IMR-90 (cell line): ENCODE measurements around the gene LRCH3. TPM values are rescaled to one million over a fixed set of nuclear protein-coding genes. Genes with fewer than 3 reads are reported as not detected.

Source experiments
- ATAC-seq: fragments of 200-7000 bp; cut with Tn5 transposase; 2 replicates; pipeline ENCODE4 v1.9.1; 2020; ENCODE audit warnings: low read depth, mild to moderate bottlenecking, moderate library complexity
- BruUV-seq: library from RNA; stranded (reverse); fragments of 400-500 nt; replicated peaks from 2 replicates; lab custom pipeline; 2021; lab: Mats Ljungman, UMichigan
- CTCF ChIA-PET: fragments of 300-600 bp; formaldehyde crosslinking; extraction: SDS; loops from one replicate; lab custom pipeline; 2021; ENCODE audit warnings: antibody characterized with exemption; lab: Yijun Ruan, JAX
- POLR2A ChIA-PET: fragments of 300-600 bp; sonication (Branson Sonifier 250); formaldehyde crosslinking; loops from one replicate; lab custom pipeline; 2022; ENCODE audit warnings: antibody characterized with exemption; ENCODE audit not compliant: unreplicated experiment; lab: Charles Lee
- DNase-seq: peaks from one replicate; pipeline ENCODE4 v3.0.0; 2013
- H2AFZ ChIP-seq: replicated peaks from 2 replicates; pipeline ENCODE3; 2013; ENCODE audit warnings: low read length, mild to moderate bottlenecking; ENCODE audit not compliant: poor library complexity
- H2AK5ac ChIP-seq: 2 replicates; pipeline ENCODE4 v1.6.1; 2013; ENCODE audit warnings: low read depth, low read length, inconsistent platforms
- H2AK9ac ChIP-seq: replicated peaks from 2 replicates; pipeline ENCODE3; 2013; ENCODE audit warnings: mild to moderate bottlenecking, low read depth, low read length, moderate library complexity; ENCODE audit not compliant: poor library complexity
- H2BK120ac ChIP-seq: 2 replicates; pipeline ENCODE4 v1.6.1; 2013; ENCODE audit warnings: low read depth, low read length, inconsistent platforms
- H2BK15ac ChIP-seq: 3 replicates; pipeline ENCODE4 v1.6.1; 2013; ENCODE audit warnings: low read depth, low read length, inconsistent platforms
- H2BK20ac ChIP-seq: 2 replicates; pipeline ENCODE4 v1.6.1; 2013; ENCODE audit warnings: low read depth, mild to moderate bottlenecking, inconsistent platforms, low read length, moderate library complexity
- H2BK5ac ChIP-seq: 2 replicates; pipeline ENCODE4 v1.6.1; 2013; ENCODE audit warnings: mild to moderate bottlenecking, low read depth, low read length, inconsistent platforms; ENCODE audit not compliant: poor library complexity, severe bottlenecking
- H3K14ac ChIP-seq: replicated peaks from 2 replicates; pipeline ENCODE4 v1.6.1; 2013; ENCODE audit warnings: low read depth, low read length, inconsistent platforms
- H3K18ac ChIP-seq: 2 replicates; pipeline ENCODE4 v1.6.1; 2013; ENCODE audit warnings: low read depth, low read length, control low read depth
- H3K23ac ChIP-seq: 2 replicates; pipeline ENCODE4 v1.6.1; 2013; ENCODE audit warnings: low read depth, low read length, inconsistent platforms
- H3K27ac ChIP-seq: 2 replicates; pipeline ENCODE4 v1.5.1; 2013; ENCODE audit warnings: mild to moderate bottlenecking, control low read depth, low read length; ENCODE audit not compliant: insufficient read depth
- H3K27me3 ChIP-seq: 2 replicates; pipeline ENCODE4 v1.6.1; 2013; ENCODE audit warnings: low read length; ENCODE audit not compliant: control insufficient read depth, insufficient read depth
- H3K36me3 ChIP-seq: 2 replicates; pipeline ENCODE4 v1.6.1; 2013; ENCODE audit warnings: low read length, mixed read lengths; ENCODE audit not compliant: control insufficient read depth, insufficient read depth
- H3K4ac ChIP-seq: 2 replicates; pipeline ENCODE4 v1.6.1; 2013; ENCODE audit warnings: low read depth, low read length, inconsistent platforms
- H3K4me1 ChIP-seq: 2 replicates; pipeline ENCODE4 v1.6.1; 2013; ENCODE audit warnings: low read length, mixed read lengths; ENCODE audit not compliant: control insufficient read depth, insufficient read depth
- H3K4me2 ChIP-seq: 2 replicates; pipeline ENCODE4 v1.6.1; 2013; ENCODE audit warnings: low read depth, mild to moderate bottlenecking, control low read depth, low read length, moderate library complexity
- H3K4me3 ChIP-seq: 2 replicates; pipeline ENCODE4 v1.5.1; 2013; ENCODE audit warnings: low read depth, mild to moderate bottlenecking, control low read depth, low read length, moderate library complexity; ENCODE audit not compliant: insufficient read depth
- H3K56ac ChIP-seq: 2 replicates; pipeline ENCODE4 v1.6.1; 2013; ENCODE audit warnings: low read length, inconsistent platforms; ENCODE audit not compliant: insufficient read depth; ENCODE audit errors: extremely low read depth
- H3K79me1 ChIP-seq, 2 experiments: 2 replicates each; pipeline ENCODE4 v1.6.1; 2013; ENCODE audit warnings: low read length in 2 of 2, inconsistent platforms in 1 of 2, low read depth in 1 of 2
- H3K9ac ChIP-seq: 2 replicates; pipeline ENCODE4 v1.6.1; 2013; ENCODE audit warnings: low read depth, low read length, control low read depth
- H3K9me1 ChIP-seq: 2 replicates; pipeline ENCODE4 v1.6.1; 2013; ENCODE audit warnings: low read length, inconsistent platforms; ENCODE audit not compliant: insufficient read depth
- H3K9me3 ChIP-seq: 2 replicates; pipeline ENCODE4 v1.6.1; 2013; ENCODE audit warnings: low read length; ENCODE audit not compliant: control insufficient read depth, insufficient read depth
- H4K20me1 ChIP-seq: 2 replicates; pipeline ENCODE4 v1.6.1; 2013; ENCODE audit warnings: low read length, inconsistent platforms; ENCODE audit not compliant: insufficient read depth
- H4K5ac ChIP-seq: 2 replicates; pipeline ENCODE4 v1.6.1; 2013; ENCODE audit warnings: mild to moderate bottlenecking, low read depth, low read length, control low read depth
- H4K8ac ChIP-seq, 2 experiments: 2 replicates each; pipeline ENCODE4 v1.6.1; 2013; ENCODE audit warnings: low read depth in 2 of 2, low read length in 2 of 2, control low read depth in 1 of 2, inconsistent platforms in 1 of 2
- H4K91ac ChIP-seq: 2 replicates; pipeline ENCODE4 v1.6.1; 2013; ENCODE audit warnings: low read depth, low read length, inconsistent platforms; ENCODE audit not compliant: insufficient read depth
- FOS ChIP-seq: fragments of 150-350 bp; IDR thresholded peaks from 2 replicates; pipeline ENCODE4 v1.6.1; 2016; ENCODE audit warnings: low read depth, low read length
- MAFK ChIP-seq: IDR thresholded peaks from 2 replicates; pipeline ENCODE4 v1.6.1; 2012; ENCODE audit warnings: low read depth, low read length, improper control_type of control experiment
- MXI1 ChIP-seq: IDR thresholded peaks from 2 replicates; pipeline ENCODE4 v1.6.1; 2012; ENCODE audit warnings: low read depth, mild to moderate bottlenecking, low read length, moderate library complexity, borderline replicate concordance
- NFE2L2 ChIP-seq: fragments of 150-350 bp; IDR thresholded peaks from 2 replicates; pipeline ENCODE4 v1.6.1; 2016; ENCODE audit warnings: low read depth, mild to moderate bottlenecking, low read length
- RCOR1 ChIP-seq: IDR thresholded peaks from 2 replicates; pipeline ENCODE4 v1.6.1; 2012; ENCODE audit warnings: mild to moderate bottlenecking, low read length, improper control_type of control experiment; ENCODE audit not compliant: insufficient replicate concordance
- RFX5 ChIP-seq: IDR thresholded peaks from 2 replicates; pipeline ENCODE4 v1.8.0; 2012; ENCODE audit warnings: low read depth, mild to moderate bottlenecking, low read length, moderate library complexity
- USF2 ChIP-seq: fragments of 150-350 bp; IDR thresholded peaks from 2 replicates; pipeline ENCODE4 v1.6.1; 2017; ENCODE audit warnings: mild to moderate bottlenecking, antibody characterized with exemption, low read length, low read depth
- WGBS, 2 experiments: methylation state at CpG; one replicate each; pipeline versions ENCODE4 v1.1.5 to v1.1.7; 2013; ENCODE audit warnings: missing lambda C conversion rate in 2 of 2; ENCODE audit not compliant: insufficient read length in 1 of 2; ENCODE audit errors: extremely low coverage in 2 of 2; 5-methylcytosine and 5-hydroxymethylcytosine counted together
- dilution Hi-C: fragments of 300-500 bp; cut with HindIII; formaldehyde crosslinking; loops from one replicate; pipeline ENCODE4 v1.14.3; 2018; ENCODE audit warnings: low sequenced_read_pairs; ENCODE audit not compliant: unreplicated experiment
- in situ Hi-C: fragments of 300-500 bp; cut with MboI; formaldehyde crosslinking; loops from 3 replicates; pipeline ENCODE4 v1.14.3; 2019; ENCODE audit warnings: low sequenced_read_pairs, inconsistent platforms, mixed read lengths
- intact Hi-C: fragments of 100-400 bp; cut with micrococcal nuclease; formaldehyde crosslinking; loops from 2 replicates; pipeline ENCODE4 v1.10.0; 2022
- polyA plus RNA-seq, 3 experiments: library from polyadenylated mRNA; depleted of rRNA; stranded (reverse); fragments of >200 nt; gene quantifications; 2 replicates each; pipeline ENCODE4 v1.2.3, GENCODE V29; 2012; ENCODE audit warnings: low replicate concordance in 1 of 3
- total RNA-seq: library from RNA; depleted of rRNA; stranded (reverse); fragments of >200 nt; gene quantifications from 2 replicates; pipeline ENCODE4 v1.2.3, GENCODE V29; 2012
- TF ChIP-seq, protein P1 (sequence below): fragments of 150-350 bp; IDR thresholded peaks from 2 replicates; pipeline ENCODE4 v1.6.1; 2016; ENCODE audit warnings: low read depth, mild to moderate bottlenecking, low read length, moderate library complexity, borderline replicate concordance

The LRCH3 gene
- total and polyA plus RNA-seq, 2 of the 4 experiments (the other 2 are of a cell fraction), result 28.5 to 40.5 TPM

DNA sequence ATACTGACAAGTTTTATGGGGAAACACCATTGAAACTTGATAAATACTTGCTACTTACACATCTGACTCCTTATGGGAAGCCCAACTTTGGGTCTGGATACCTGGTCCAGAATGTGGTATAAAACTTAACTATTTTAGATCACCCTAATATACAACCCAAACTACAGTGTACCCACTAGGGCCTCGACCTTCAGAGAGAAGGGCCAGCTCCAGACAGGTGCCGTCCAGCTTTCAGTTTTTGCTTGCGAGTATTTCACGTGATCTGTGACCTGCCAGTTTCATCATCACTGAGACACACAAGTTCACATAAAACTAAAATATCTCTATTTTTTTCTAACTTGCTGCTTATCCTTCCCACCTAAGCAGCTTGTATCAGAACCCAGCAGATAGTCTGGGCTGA, 99.6 kb downstream of the LRCH3 start:
- no peaks in the 10 kb centered on the region for H3K27me3 ChIP-seq
- H4K91ac ChIP-seq, result no peak overlapping the region
- H3K14ac ChIP-seq, result no peak overlapping the region
- H4K20me1 ChIP-seq, result no peaks in the 10 kb centered on the region
- H3K4me2 ChIP-seq, result no peak overlapping the region
- CTCF ChIA-PET, result interaction anchor here (1.3 kb wide), 1 partner anchor 15 kb away, joined by 8 read pairs; no protein-coding TSS in a partner anchor
- H2BK120ac ChIP-seq, result no peak overlapping the region
- H3K56ac ChIP-seq, result no peak overlapping the region
- no peak overlapping the region for H3K4me3 ChIP-seq
- no peak overlapping the region for H2AK9ac ChIP-seq
- H2BK5ac ChIP-seq, result no peak overlapping the region
- POLR2A ChIA-PET, result no interaction called here
- H2AK5ac ChIP-seq, result no peak overlapping the region
- no peaks in the 10 kb centered on the region for H3K4me1 ChIP-seq
- H3K79me1 ChIP-seq, result no peaks in the 10 kb centered on the region
- H3K36me3 ChIP-seq, result peaks cover 4% of the 10 kb centered on the region; the same call in 1 of the 2 replicates
- DNase-seq (no peak), ATAC-seq (no peak)
- H2BK15ac ChIP-seq, result no peak overlapping the region
- H3K9ac ChIP-seq, result no peak overlapping the region
- H3K18ac ChIP-seq, result no peak overlapping the region
- no peak overlapping the region for H4K8ac ChIP-seq
- H2AFZ ChIP-seq, result no peak overlapping the region
- no peaks in the 10 kb centered on the region for H3K9me1 ChIP-seq
- in situ Hi-C loops (no loop called here), intact Hi-C loops (no loop called here), dilution Hi-C loops (no loop called here)
- H3K27ac ChIP-seq, result no peak overlapping the region
- no peak for TF ChIP-seq RFX5
- no peak for TF ChIP-seq RCOR1
- no peak for TF ChIP-seq MXI1
- no peak for TF ChIP-seq MAFK
- no peak for TF ChIP-seq USF2
- TF ChIP-seq FOS, result no peak
- no peak for TF ChIP-seq NFE2L2
- TF ChIP-seq, protein P1, sequence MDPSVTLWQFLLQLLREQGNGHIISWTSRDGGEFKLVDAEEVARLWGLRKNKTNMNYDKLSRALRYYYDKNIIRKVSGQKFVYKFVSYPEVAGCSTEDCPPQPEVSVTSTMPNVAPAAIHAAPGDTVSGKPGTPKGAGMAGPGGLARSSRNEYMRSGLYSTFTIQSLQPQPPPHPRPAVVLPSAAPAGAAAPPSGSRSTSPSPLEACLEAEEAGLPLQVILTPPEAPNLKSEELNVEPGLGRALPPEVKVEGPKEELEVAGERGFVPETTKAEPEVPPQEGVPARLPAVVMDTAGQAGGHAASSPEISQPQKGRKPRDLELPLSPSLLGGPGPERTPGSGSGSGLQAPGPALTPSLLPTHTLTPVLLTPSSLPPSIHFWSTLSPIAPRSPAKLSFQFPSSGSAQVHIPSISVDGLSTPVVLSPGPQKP, result no peak
- no TSS peak for BruUV-seq
- no peak overlapping the region for H2BK20ac ChIP-seq
- no peak overlapping the region for H4K5ac ChIP-seq
- no peak overlapping the region for H3K23ac ChIP-seq
- no peak overlapping the region for H3K4ac ChIP-seq
- no peaks in the 10 kb centered on the region for H3K9me3 ChIP-seq
- 60% methylated on average over 1 of the region's 4 CpGs; no CpG with 5 or more reads in 1 of the 2 experiments for WGBS, 2 experiments
